Endothelial cell of umbilical vein (primary cell): ENCODE results near the gene ACTMAP.

Experiments used
- EZH2 ChIP-seq: IDR thresholded peaks from 2 replicates; pipeline ENCODE4 v1.6.1; 2012; ENCODE audit warnings: borderline replicate concordance, low read depth, mild to moderate bottlenecking, moderate library complexity, low read length, inconsistent platforms; ENCODE audit not compliant: severe bottlenecking
- FOS ChIP-seq: IDR thresholded peaks from 2 replicates; pipeline ENCODE4 v1.6.1; 2011; ENCODE audit warnings: mild to moderate bottlenecking, low read length, moderate library complexity, borderline replicate concordance; ENCODE audit not compliant: insufficient read depth
- POLR2A ChIP-seq: IDR thresholded peaks from 2 replicates; pipeline ENCODE4 v1.6.1; 2012; ENCODE audit warnings: low read depth, mild to moderate bottlenecking, control low read depth, low read length
- POLR2AphosphoS5 ChIP-seq: IDR thresholded peaks from 2 replicates; pipeline ENCODE4 v1.6.1; 2012; ENCODE audit warnings: low read depth, mild to moderate bottlenecking, control low read depth, low read length, moderate library complexity; ENCODE audit not compliant: insufficient read depth
- TF ChIP-seq, protein P1 (sequence below), 2 donors: IDR thresholded peaks; 1 replicate in 1 of 2; 2 replicates in 1 of 2; pipeline ENCODE4 v1.5.1; 2011; ENCODE audit warnings: low read length in 2 of 2, mild to moderate bottlenecking in 2 of 2, moderate library complexity in 2 of 2, control low read depth in 1 of 2, inconsistent platforms in 1 of 2, low read depth in 1 of 2; ENCODE audit not compliant: insufficient read depth in 1 of 2; ENCODE audit errors: extremely low read depth in 1 of 2

DNA sequence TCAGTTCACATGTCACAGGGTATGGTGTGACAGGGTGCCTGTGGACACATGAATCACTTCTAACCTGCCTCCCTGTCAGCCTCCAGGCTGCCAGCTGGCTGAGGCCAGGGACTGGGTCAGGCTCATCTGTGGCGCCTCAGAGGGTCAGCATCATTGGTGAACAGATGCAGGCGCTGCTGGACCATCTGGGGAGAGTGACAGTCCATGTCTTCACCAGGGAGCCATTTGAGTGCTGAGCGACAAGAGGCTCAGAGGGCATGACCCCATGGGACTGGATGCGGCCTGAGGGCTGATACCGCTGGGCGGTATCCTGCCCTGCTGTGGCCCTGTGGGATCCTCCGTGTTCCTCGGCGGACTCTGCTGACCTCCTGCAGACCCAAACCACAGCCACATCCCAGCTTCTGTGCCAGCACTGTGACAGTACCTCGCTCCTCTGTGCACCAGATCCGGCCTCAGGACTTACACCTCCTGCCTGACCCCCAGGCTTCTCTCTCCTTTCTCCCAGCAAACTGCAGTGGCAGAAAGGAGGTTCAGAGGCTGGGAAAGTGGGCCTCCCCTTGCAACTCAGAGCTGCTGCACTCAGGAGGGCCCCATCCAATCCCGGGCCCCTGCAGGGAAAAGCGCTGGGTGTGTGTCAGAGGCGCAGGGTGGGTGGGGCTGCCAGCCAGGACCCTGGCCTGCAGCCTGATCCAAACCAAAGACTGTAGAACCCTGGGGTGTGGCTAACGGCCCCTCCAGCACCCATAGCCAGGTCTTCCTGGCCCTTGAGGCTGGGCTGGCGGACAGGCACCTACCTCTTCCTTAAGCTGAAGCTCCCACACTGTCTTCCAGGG lies 10.2 kb downstream of the ACTMAP start:
- TF ChIP-seq, protein P1, sequence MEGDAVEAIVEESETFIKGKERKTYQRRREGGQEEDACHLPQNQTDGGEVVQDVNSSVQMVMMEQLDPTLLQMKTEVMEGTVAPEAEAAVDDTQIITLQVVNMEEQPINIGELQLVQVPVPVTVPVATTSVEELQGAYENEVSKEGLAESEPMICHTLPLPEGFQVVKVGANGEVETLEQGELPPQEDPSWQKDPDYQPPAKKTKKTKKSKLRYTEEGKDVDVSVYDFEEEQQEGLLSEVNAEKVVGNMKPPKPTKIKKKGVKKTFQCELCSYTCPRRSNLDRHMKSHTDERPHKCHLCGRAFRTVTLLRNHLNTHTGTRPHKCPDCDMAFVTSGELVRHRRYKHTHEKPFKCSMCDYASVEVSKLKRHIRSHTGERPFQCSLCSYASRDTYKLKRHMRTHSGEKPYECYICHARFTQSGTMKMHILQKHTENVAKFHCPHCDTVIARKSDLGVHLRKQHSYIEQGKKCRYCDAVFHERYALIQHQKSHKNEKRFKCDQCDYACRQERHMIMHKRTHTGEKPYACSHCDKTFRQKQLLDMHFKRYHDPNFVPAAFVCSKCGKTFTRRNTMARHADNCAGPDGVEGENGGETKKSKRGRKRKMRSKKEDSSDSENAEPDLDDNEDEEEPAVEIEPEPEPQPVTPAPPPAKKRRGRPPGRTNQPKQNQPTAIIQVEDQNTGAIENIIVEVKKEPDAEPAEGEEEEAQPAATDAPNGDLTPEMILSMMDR (IDR thresholded peaks at IDR 0.05; ENCODE audit: extremely low read depth in 1 of 2, insufficient read depth in 1 of 2, low read depth in 1 of 2, low read length in 2 of 2) = no peak
- TF ChIP-seq POLR2A = no peak
- TF ChIP-seq EZH2 = no peak
- TF ChIP-seq POLR2AphosphoS5 = no peak
- TF ChIP-seq FOS = no peak
